HUES6 (cell line): ENCODE data around the gene AARSD1.
"Not testable (repeated sequence)": the region's sequence is repeated elsewhere in the genome, so short reads cannot be mapped to it uniquely, and the experiment has no call there.

ENCODE experiments used
- H3K27ac ChIP-seq: 2 replicates; pipeline ENCODE4 v1.7.0; 2013; ENCODE audit warnings: low read depth, mild to moderate bottlenecking, low read length, inconsistent platforms
- H3K27me3 ChIP-seq: 2 replicates; pipeline ENCODE4 v1.6.1; 2013; ENCODE audit warnings: low read length; ENCODE audit not compliant: control insufficient read depth, insufficient read depth
- H3K36me3 ChIP-seq: 2 replicates; pipeline ENCODE4 v1.6.1; 2013; ENCODE audit warnings: low read length; ENCODE audit not compliant: control insufficient read depth, insufficient read depth
- H3K4me1 ChIP-seq: 2 replicates; pipeline ENCODE4 v1.6.1; 2013; ENCODE audit warnings: low read length; ENCODE audit not compliant: control insufficient read depth, insufficient read depth
- H3K4me3 ChIP-seq: 2 replicates; pipeline ENCODE4 v1.5.1; 2013; ENCODE audit warnings: low read depth, low read length
- H3K9ac ChIP-seq: one replicate; pipeline ENCODE4 v1.6.1; 2013; ENCODE audit warnings: mild to moderate bottlenecking, low read length
- H3K9me3 ChIP-seq: 2 replicates; pipeline ENCODE4 v1.6.1; 2013; ENCODE audit warnings: low read depth, low read length; ENCODE audit not compliant: control insufficient read depth, insufficient read depth

Gene AARSD1

GRCh38 chr17:42937712-42938596 is 26.3 kb downstream of the AARSD1 start:
- no peaks in the 10 kb centered on the region; the same call in 1 of the 2 replicates for H3K9me3 ChIP-seq
- no peaks in the 10 kb centered on the region for H3K27me3 ChIP-seq
- H3K9ac ChIP-seq, result no peak overlapping the region
- H3K36me3 ChIP-seq, result no peaks in the 10 kb centered on the region
- no peak overlapping the region for H3K4me3 ChIP-seq
- no peak overlapping the region for H3K27ac ChIP-seq
- H3K4me1 ChIP-seq, result no peaks in the 10 kb centered on the region

- H3K4me3 ChIP-seq, result no peak overlapping the region
- H3K9ac ChIP-seq, result no peak overlapping the region
- no peak overlapping the region for H3K27ac ChIP-seq
- H3K36me3 ChIP-seq, result no peaks in the 10 kb centered on the region
- no peaks in the 10 kb centered on the region for H3K27me3 ChIP-seq
- peaks cover 7% of the 10 kb centered on the region; the same call in 1 of the 2 replicates for H3K4me1 ChIP-seq
- no peaks in the 10 kb centered on the region for H3K9me3 ChIP-seq
These were observed 34.8 kb downstream of the AARSD1 start for GRCh38 chr17:42929497-42929844.

GRCh38 chr17:42928714-42929496 is 35.3 kb downstream of the AARSD1 start:
- Histone ChIP-seq H3K27me3 (no peaks in the 10 kb centered on the region), H3K4me1 (peaks cover 7% of the 10 kb centered on the region; the same call in 1 of the 2 replicates), H3K27ac (peak overlapping the region; percentile 28), H3K36me3 (no peaks in the 10 kb centered on the region), H3K9me3 (no peaks in the 10 kb centered on the region), H3K4me3 (no peak overlapping the region), H3K9ac (peak overlapping the region; percentile 9)

GRCh38 chr17:42924891-42925290 is 39.4 kb downstream of the AARSD1 start:
- Histone ChIP-seq H3K27me3 (no peaks in the 10 kb centered on the region), H3K9ac (no peak overlapping the region), H3K4me3 (no peak overlapping the region), H3K4me1 (peaks cover 13% of the 10 kb centered on the region), H3K9me3 (no peaks in the 10 kb centered on the region), H3K27ac (no peak overlapping the region), H3K36me3 (no peaks in the 10 kb centered on the region)

GRCh38 chr17:42923472-42923871 is 40.8 kb downstream of the AARSD1 start:
- H3K27ac ChIP-seq, result not testable (repeated sequence)

GRCh38 chr17:42922294-42922693 is 42.0 kb downstream of the AARSD1 start:
- Histone ChIP-seq H3K4me1 (peaks cover 12% of the 10 kb centered on the region; the same call in 1 of the 2 replicates), H3K9ac (no peak overlapping the region), H3K36me3 (no peaks in the 10 kb centered on the region), H3K27me3 (no peaks in the 10 kb centered on the region), H3K9me3 (no peaks in the 10 kb centered on the region), H3K27ac (no peak overlapping the region), H3K4me3 (no peak overlapping the region)

More at GRCh38 chr17:42923472-42923871, 40.8 kb downstream of the AARSD1 start:
- not testable (repeated sequence) for H3K36me3 ChIP-seq, H3K27me3 ChIP-seq, H3K4me1 ChIP-seq, H3K4me3 ChIP-seq, H3K9me3 ChIP-seq, H3K9ac ChIP-seq

- Histone ChIP-seq H3K27me3 (no peaks in the 10 kb centered on the region), H3K9me3 (no peaks in the 10 kb centered on the region), H3K4me1 (peaks cover 12% of the 10 kb centered on the region; the same call in 1 of the 2 replicates), H3K36me3 (no peaks in the 10 kb centered on the region), H3K9ac (no peak overlapping the region), H3K4me3 (no peak overlapping the region), H3K27ac (no peak overlapping the region)
These were observed 43.3 kb downstream of the AARSD1 start for GRCh38 chr17:42920922-42921321.

- Histone ChIP-seq H3K27ac (no peak overlapping the region), H3K27me3 (no peaks in the 10 kb centered on the region)
These were observed 44.0 kb downstream of the AARSD1 start for GRCh38 chr17:42920106-42920900.

GRCh38 chr17:42919522-42920077 is 44.7 kb downstream of the AARSD1 start:
- H3K4me1 ChIP-seq, result peaks cover 12% of the 10 kb centered on the region; the same call in 1 of the 2 replicates
- not testable (repeated sequence) for H3K27ac ChIP-seq, H3K27me3 ChIP-seq, H3K9me3 ChIP-seq, H3K4me3 ChIP-seq, H3K36me3 ChIP-seq, H3K9ac ChIP-seq

More at GRCh38 chr17:42920106-42920900, 44.0 kb downstream of the AARSD1 start:
- peaks cover 12% of the 10 kb centered on the region; the same call in 1 of the 2 replicates for H3K4me1 ChIP-seq
- H3K9ac ChIP-seq, result no peak overlapping the region
- no peaks in the 10 kb centered on the region for H3K36me3 ChIP-seq
- no peak overlapping the region for H3K4me3 ChIP-seq
- H3K9me3 ChIP-seq, result no peaks in the 10 kb centered on the region

GRCh38 chr17:42918902-42919521 is 45.2 kb downstream of the AARSD1 start:
- H3K36me3 ChIP-seq, result no peaks in the 10 kb centered on the region
- no peak overlapping the region for H3K27ac ChIP-seq
- H3K9me3 ChIP-seq, result no peaks in the 10 kb centered on the region
- no peaks in the 10 kb centered on the region for H3K27me3 ChIP-seq
- peaks cover 12% of the 10 kb centered on the region; the same call in 1 of the 2 replicates for H3K4me1 ChIP-seq
- H3K4me3 ChIP-seq, result no peak overlapping the region
- no peak overlapping the region for H3K9ac ChIP-seq
